Panc1 (cell line): ENCODE data around the gene S1PR5. TPM values are rescaled to one million over a fixed set of nuclear protein-coding genes. Genes with fewer than 3 reads are reported as not detected.

ENCODE experiments used
- ATAC-seq: fragments of 200-7000 bp; cut with Tn5 transposase; 2 replicates; pipeline ENCODE4 v1.9.1; 2020; ENCODE audit warnings: mild to moderate bottlenecking, moderate library complexity
- BruUV-seq: library from RNA; stranded (reverse); fragments of 400-500 nt; replicated peaks from 2 replicates; lab custom pipeline; 2021; lab: Mats Ljungman, UMichigan
- CTCF ChIA-PET: fragments of 300-600 bp; sonication (Branson Sonifier 250); formaldehyde crosslinking; loops from one replicate; lab custom pipeline; 2022; ENCODE audit warnings: antibody characterized with exemption; lab: Charles Lee
- POLR2A ChIA-PET: fragments of 300-600 bp; sonication (Branson Sonifier 250); formaldehyde crosslinking; loops from one replicate; lab custom pipeline; 2022; ENCODE audit warnings: antibody characterized with exemption; lab: Charles Lee
- DNase-seq: peaks from one replicate; pipeline ENCODE4 v3.0.0-alpha.2; 2010; ENCODE audit warnings: low read depth, low spot score
- H3K27ac ChIP-seq: 2 replicates; pipeline ENCODE4 v1.5.1; 2011; ENCODE audit warnings: mild to moderate bottlenecking, low read length, inconsistent platforms
- H3K27me3 ChIP-seq: fragments of 200-500 bp; sonication (Bioruptor generic); 2 replicates; pipeline ENCODE4 v1.6.0; 2014; ENCODE audit warnings: low read length, inconsistent platforms; ENCODE audit not compliant: control insufficient read depth, insufficient read depth
- H3K36me3 ChIP-seq: fragments of 200-500 bp; sonication (Bioruptor generic); 2 replicates; pipeline ENCODE4 v1.5.1; 2014; ENCODE audit warnings: inconsistent platforms, mild to moderate bottlenecking, low read length, moderate library complexity; ENCODE audit not compliant: control insufficient read depth, insufficient read depth
- H3K4me1 ChIP-seq: 2 replicates; pipeline ENCODE4 v1.5.1; 2011; ENCODE audit warnings: inconsistent platforms, mild to moderate bottlenecking, low read length, moderate library complexity; ENCODE audit not compliant: control insufficient read depth, insufficient read depth
- H3K4me3 ChIP-seq, 2 experiments: 2 replicates each; pipeline ENCODE4 v1.5.1; 2011 to 2012; ENCODE audit warnings: low read depth in 2 of 2, low read length in 2 of 2, mild to moderate bottlenecking in 2 of 2, inconsistent platforms in 1 of 2, moderate library complexity in 1 of 2
- H3K9me3 ChIP-seq: fragments of 200-500 bp; sonication (Bioruptor generic); 2 replicates; pipeline ENCODE4 v1.5.1; 2014; ENCODE audit warnings: low read depth, mild to moderate bottlenecking, inconsistent platforms, low read length, moderate library complexity; ENCODE audit not compliant: control insufficient read depth, insufficient read depth
- CTCF ChIP-seq: fragments of 450-650 bp; IDR thresholded peaks from 2 replicates; pipeline ENCODE4 v1.5.1; 2017; ENCODE audit warnings: mild to moderate bottlenecking
- POLR2AphosphoS5 ChIP-seq: IDR thresholded peaks from 2 replicates; pipeline ENCODE4 v1.6.1; 2012; ENCODE audit warnings: mild to moderate bottlenecking, low read depth, low read length, moderate library complexity
- REST ChIP-seq, 2 experiments: IDR thresholded peaks; 2 replicates each; pipeline ENCODE4 v1.6.1; 2011 to 2012; ENCODE audit warnings: low read depth in 2 of 2, control low read depth in 1 of 2, low read length in 1 of 2, mild to moderate bottlenecking in 1 of 2, moderate library complexity in 1 of 2; ENCODE audit not compliant: insufficient read depth in 1 of 2
- SIN3A ChIP-seq: IDR thresholded peaks from 2 replicates; pipeline ENCODE4 v1.6.1; 2012; ENCODE audit warnings: low read depth, mild to moderate bottlenecking, low read length, moderate library complexity, borderline replicate concordance; ENCODE audit not compliant: insufficient read depth
- TCF7L2 ChIP-seq: IDR thresholded peaks from 2 replicates; pipeline ENCODE4 v1.6.1; 2011; ENCODE audit warnings: mild to moderate bottlenecking, low read depth, low read length, inconsistent platforms
- in situ Hi-C: cut with HindIII; loops from 2 replicates; pipeline ENCODE4 v1.10.0; 2016; ENCODE audit warnings: low sequenced_read_pairs, low pct_unique_long_range_greater_than_20kb
- intact Hi-C: fragments of 100-400 bp; cut with micrococcal nuclease; formaldehyde crosslinking; loops from one replicate; pipeline ENCODE4 v1.10.0; 2022; ENCODE audit not compliant: unreplicated experiment
- total RNA-seq: library from RNA; stranded (reverse); gene quantifications from one replicate; pipeline ENCODE4 v1.2.1, GENCODE V29; 2021; ENCODE audit not compliant: unreplicated experiment

The S1PR5 gene
- total RNA-seq, 1 experiment from 2014 or later: 3.4 TPM

- H3K27me3 ChIP-seq: no peaks in the 10 kb centered on the region
- no peaks in the 10 kb centered on the region for H3K9me3 ChIP-seq
- CTCF ChIA-PET: no interaction called here
- H3K4me3 ChIP-seq: no peak overlapping the region
- intact Hi-C loops (no loop called here), in situ Hi-C loops (no loop called here)
- DNase-seq (no peak), ATAC-seq (no peak)
- POLR2A ChIA-PET: no interaction called here
- H3K27ac ChIP-seq: no peak overlapping the region
- TF ChIP-seq SIN3A: no peak
- TF ChIP-seq POLR2AphosphoS5: no peak
- TF ChIP-seq REST (IDR thresholded peaks at IDR 0.05; ENCODE audit: insufficient read depth in 1 of 2, low read depth in 2 of 2, low read length in 1 of 2): no peak
- no peak for TF ChIP-seq CTCF
- TF ChIP-seq TCF7L2: no peak
- no peaks in the 10 kb centered on the region; the same call in 1 of the 2 replicates for H3K36me3 ChIP-seq
- H3K4me1 ChIP-seq: peaks cover 13% of the 10 kb centered on the region
- BruUV-seq: no TSS peak
Measured at GRCh38 chr19:10514211-10515145, 2.8 kb downstream of the S1PR5 start.

GRCh38 chr19:10513223-10513622 is 4.0 kb downstream of the S1PR5 start:
- CTCF ChIA-PET: no interaction called here
- no TSS peak for BruUV-seq

More at GRCh38 chr19:10513223-10513622, 4.0 kb downstream of the S1PR5 start:
- H3K9me3 ChIP-seq: no peaks in the 10 kb centered on the region
- no peak overlapping the region for H3K4me3 ChIP-seq
- intact Hi-C loops (no loop called here), in situ Hi-C loops (no loop called here)
- H3K27me3 ChIP-seq: no peaks in the 10 kb centered on the region
- H3K36me3 ChIP-seq: no peaks in the 10 kb centered on the region; the same call in 1 of the 2 replicates
- POLR2A ChIA-PET: interaction anchor here (0.7 kb wide), 1 partner anchor 837 kb away, joined by 3 read pairs; no protein-coding TSS in a partner anchor
- DNase-seq (no peak), ATAC-seq (no peak)
- no peak overlapping the region for H3K27ac ChIP-seq
- TF ChIP-seq POLR2AphosphoS5 (no peak), CTCF (no peak), TCF7L2 (no peak), REST (IDR thresholded peaks at IDR 0.05; ENCODE audit: insufficient read depth in 1 of 2, low read depth in 2 of 2, low read length in 1 of 2) (no peak), SIN3A (no peak)
- peaks cover 6% of the 10 kb centered on the region; the same call in 1 of the 2 replicates for H3K4me1 ChIP-seq
